OCI-LY3 (cell line): ENCODE data around the gene OSTM1.
"Not testable (repeated sequence)": the region's sequence is repeated elsewhere in the genome, so short reads cannot be mapped to it uniquely, and the experiment has no call there.

Experiments
- H2AFZ ChIP-seq: fragments of 200-600, 300-600 bp; shearing (Covaris generic); 2 replicates; pipeline ENCODE4 v1.6.0; 2014; ENCODE audit warnings: antibody characterized with exemption, low read depth, low read length
- H3K27ac ChIP-seq: fragments of 200-600, 300-600 bp; sonication (generic); 2 replicates; pipeline ENCODE4 v1.5.1; 2014; ENCODE audit warnings: mild to moderate bottlenecking, low read length, moderate library complexity, mixed read lengths
- H3K27me3 ChIP-seq: fragments of 200-600, 300-600 bp; sonication (generic); 2 replicates; pipeline ENCODE4 v1.6.1; 2014; ENCODE audit warnings: low read depth, low read length, mixed read lengths
- H3K36me3 ChIP-seq: fragments of 200-600, 300-600 bp; sonication (generic); replicated peaks from 2 replicates; pipeline ENCODE3; 2014; ENCODE audit warnings: low read depth, low read length, mixed read lengths
- H3K4me1 ChIP-seq: fragments of 300-600, 200-600 bp; sonication (generic); 2 replicates; pipeline ENCODE4 v1.6.1; 2014; ENCODE audit warnings: low read length, mixed read lengths
- H3K4me2 ChIP-seq: fragments of 200-600, 300-600 bp; sonication (generic); 2 replicates; pipeline ENCODE4 v1.6.1; 2014; ENCODE audit warnings: low read length, mixed read lengths
- H3K4me3 ChIP-seq: fragments of 300-600, 200-600 bp; sonication (generic); 2 replicates; pipeline ENCODE4 v1.5.1; 2014; ENCODE audit warnings: antibody characterized with exemption, mild to moderate bottlenecking, low read length, moderate library complexity
- H3K79me2 ChIP-seq: fragments of 300-600, 200-600 bp; shearing (Covaris generic); 2 replicates; pipeline ENCODE4 v1.6.1; 2014; ENCODE audit warnings: mild to moderate bottlenecking, low read length, mixed read lengths
- H3K9ac ChIP-seq: fragments of 300-600, 200-600 bp; shearing (Covaris generic); 2 replicates; pipeline ENCODE4 v1.6.0; 2014; ENCODE audit warnings: mild to moderate bottlenecking, low read length, moderate library complexity
- H3K9me3 ChIP-seq: fragments of 200-600, 300-600 bp; shearing (Covaris generic); 2 replicates; pipeline ENCODE4 v1.6.1; 2014; ENCODE audit warnings: low read length, mixed read lengths; ENCODE audit not compliant: insufficient read depth
- H4K20me1 ChIP-seq: fragments of 200-600, 300-600 bp; sonication (generic); 2 replicates; pipeline ENCODE4 v1.6.1; 2016; ENCODE audit warnings: low read length, mixed read lengths; ENCODE audit not compliant: insufficient read depth
- CTCF ChIP-seq: fragments of 200-600, 300-600 bp; sonication (generic); IDR thresholded peaks from 2 replicates; pipeline ENCODE4 v1.5.1; 2014; ENCODE audit warnings: antibody characterized with exemption, low read length, low read depth
- EZH2phosphoT487 ChIP-seq: fragments of 200-600 bp; shearing (Covaris generic); IDR thresholded peaks from 2 replicates; pipeline ENCODE4 v1.6.1; 2018; ENCODE audit warnings: antibody characterized with exemption, mixed run types, low read depth

OSTM1 gene

DNA sequence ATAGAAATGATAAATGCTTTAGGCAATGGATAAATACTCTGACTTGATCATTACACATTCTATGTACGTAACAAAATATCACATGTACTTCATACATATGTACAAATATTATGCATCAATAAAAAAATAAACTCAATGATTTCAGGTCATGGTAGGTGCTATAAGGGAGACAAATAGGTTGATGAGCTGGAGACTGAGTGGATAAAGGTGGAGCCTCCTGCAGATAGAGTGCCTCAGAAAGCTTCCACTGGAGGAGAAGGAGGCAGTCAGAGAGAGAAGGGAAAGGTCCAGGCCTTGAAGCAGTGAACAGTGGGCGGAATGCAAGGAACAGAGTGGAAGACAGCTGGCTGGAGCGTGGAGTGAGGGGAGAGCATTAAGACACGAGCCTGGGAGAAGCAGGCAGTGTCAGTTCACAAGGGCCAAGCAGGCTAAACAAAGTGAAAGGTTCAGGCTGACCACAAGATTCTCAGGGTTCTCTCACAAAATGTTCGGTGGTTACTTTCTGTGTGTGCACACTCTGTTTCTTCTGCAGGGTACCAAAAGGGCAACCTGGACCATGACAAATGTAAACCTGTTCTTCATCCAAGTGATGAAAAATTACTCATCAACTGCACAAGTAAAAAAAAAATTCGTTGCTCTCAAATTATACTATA, 60.6 kb downstream of the OSTM1 start:
- Histone ChIP-seq H3K4me3 (no peak overlapping the region), H3K79me2 (no peaks in the 10 kb centered on the region), H3K4me2 (no peak overlapping the region), H4K20me1 (no peaks in the 10 kb centered on the region), H3K9me3 (no peaks in the 10 kb centered on the region), H3K27ac (no peak overlapping the region), H3K4me1 (no peaks in the 10 kb centered on the region), H2AFZ (no peak overlapping the region), H3K9ac (no peak overlapping the region), H3K27me3 (no peaks in the 10 kb centered on the region), H3K36me3 (no peaks in the 10 kb centered on the region)
- TF ChIP-seq CTCF = no peak
- no peak for TF ChIP-seq EZH2phosphoT487

DNA sequence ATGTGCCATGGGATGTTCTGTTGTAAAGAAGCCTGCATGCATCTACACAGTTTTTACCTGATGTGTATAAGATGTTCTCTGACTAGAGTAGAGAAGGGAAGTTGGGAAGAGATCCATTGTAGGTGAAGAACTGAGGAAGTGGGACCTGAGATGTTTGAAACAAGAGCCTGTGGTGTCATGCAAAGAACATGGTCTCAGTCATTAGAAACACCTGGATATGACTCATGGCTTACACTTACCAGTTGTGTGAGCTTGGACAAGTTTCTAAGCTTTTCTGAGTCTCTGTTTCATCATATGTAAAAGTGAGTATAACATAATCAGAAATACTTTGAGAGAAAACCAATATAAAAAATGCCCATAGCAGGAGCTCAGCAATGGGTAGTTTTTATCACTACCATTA, 64.6 kb downstream of the OSTM1 start:
- Histone ChIP-seq H3K79me2 (no peaks in the 10 kb centered on the region), H3K36me3 (no peaks in the 10 kb centered on the region), H3K4me3 (no peak overlapping the region), H3K4me2 (no peak overlapping the region), H3K27me3 (no peaks in the 10 kb centered on the region), H4K20me1 (no peaks in the 10 kb centered on the region), H3K4me1 (no peaks in the 10 kb centered on the region), H3K9me3 (no peaks in the 10 kb centered on the region), H3K27ac (no peak overlapping the region), H3K9ac (no peak overlapping the region), H2AFZ (no peak overlapping the region)
- TF ChIP-seq EZH2phosphoT487 (no peak), CTCF (no peak)

- not testable (repeated sequence) for H3K4me1 ChIP-seq, H3K27ac ChIP-seq, H3K4me2 ChIP-seq, H3K36me3 ChIP-seq, H3K79me2 ChIP-seq, H3K9me3 ChIP-seq, H3K9ac ChIP-seq, H2AFZ ChIP-seq, H3K27me3 ChIP-seq, H4K20me1 ChIP-seq, H3K4me3 ChIP-seq
Observed at GRCh38 chr6:108009258-108009657, 65.3 kb downstream of the OSTM1 start.

- no peaks in the 10 kb centered on the region for H4K20me1 ChIP-seq
- no peak overlapping the region for H3K27ac ChIP-seq
- no peaks in the 10 kb centered on the region for H3K79me2 ChIP-seq
- no peak overlapping the region for H3K4me3 ChIP-seq
- no peaks in the 10 kb centered on the region for H3K27me3 ChIP-seq
- no peaks in the 10 kb centered on the region for H3K4me1 ChIP-seq
- H3K9ac ChIP-seq = no peak overlapping the region
- no peaks in the 10 kb centered on the region for H3K36me3 ChIP-seq
- no peak overlapping the region for H3K4me2 ChIP-seq
- H2AFZ ChIP-seq = no peak overlapping the region
- H3K9me3 ChIP-seq = no peaks in the 10 kb centered on the region
- TF ChIP-seq CTCF (no peak), EZH2phosphoT487 (no peak)
Observed at GRCh38 chr6:108008363-108008762, 66.2 kb downstream of the OSTM1 start.
